GM21360 (cell line): ENCODE results near the gene NEURL1B.

Source experiments
- ATAC-seq: cut with Tn5 transposase; IDR thresholded peaks from one replicate; pipeline ENCODE4 v1.9.1; 2021; ENCODE audit warnings: mild to moderate bottlenecking, moderate library complexity; ENCODE audit not compliant: unreplicated experiment

The NEURL1B gene

GRCh38 chr5:172633403-172633970, 7.6 kb upstream of the NEURL1B start:
- ATAC-seq, result no peak

GRCh38 chr5:172634106-172634899, 6.8 kb upstream of the NEURL1B start:
- no peak for ATAC-seq

GRCh38 chr5:172635038-172635437, 6.0 kb upstream of the NEURL1B start:
- no peak for ATAC-seq

GRCh38 chr5:172636279-172637050, 4.6 kb upstream of the NEURL1B start:
- ATAC-seq, result no peak

- no peak for ATAC-seq
These were observed 3.9 kb upstream of the NEURL1B start for GRCh38 chr5:172637110-172637580.

- no peak for ATAC-seq
These were observed 3.3 kb upstream of the NEURL1B start for GRCh38 chr5:172637740-172638139.

GRCh38 chr5:172638209-172638768, 2.8 kb upstream of the NEURL1B start:
- ATAC-seq, result no peak

GRCh38 chr5:172640139-172640538, 924 bp upstream of the NEURL1B start:
- ATAC-seq, result no peak

GRCh38 chr5:172641359-172642050, 442 bp downstream of the NEURL1B start:
- ATAC-seq, result peak; percentile 35

GRCh38 chr5:172642051-172642409, 967 bp downstream of the NEURL1B start:
- no peak for ATAC-seq

- ATAC-seq, result no peak
These were observed 1.4 kb downstream of the NEURL1B start for GRCh38 chr5:172642486-172642885.

- ATAC-seq, result no peak
These were observed 2.1 kb downstream of the NEURL1B start for GRCh38 chr5:172642926-172643871.

- ATAC-seq, result no peak
These were observed 3.2 kb downstream of the NEURL1B start for GRCh38 chr5:172644266-172644665.

GRCh38 chr5:172644711-172645110, 3.6 kb downstream of the NEURL1B start:
- no peak for ATAC-seq

GRCh38 chr5:172645271-172646055, 4.4 kb downstream of the NEURL1B start:
- ATAC-seq, result no peak

GRCh38 chr5:172646716-172647285, 5.7 kb downstream of the NEURL1B start:
- no peak for ATAC-seq

GRCh38 chr5:172647352-172648012, 6.4 kb downstream of the NEURL1B start:
- no peak for ATAC-seq

- ATAC-seq, result no peak
These were observed 6.9 kb downstream of the NEURL1B start for GRCh38 chr5:172648013-172648381.
